NB4 (cell line): ENCODE data around the gene MB.

Experiments
- CTCF ChIP-seq: IDR thresholded peaks from one replicate; pipeline ENCODE4 v1.5.1; 2012; ENCODE audit warnings: low read depth, low read length
- MYC ChIP-seq: IDR thresholded peaks from 2 replicates; pipeline ENCODE4 v1.6.1; 2011; ENCODE audit warnings: low read depth, low read length
- POLR2A ChIP-seq: IDR thresholded peaks from 2 replicates; pipeline ENCODE4 v1.6.1; 2011; ENCODE audit warnings: mild to moderate bottlenecking; ENCODE audit not compliant: insufficient read length; ENCODE audit errors: extremely low read depth
- TF ChIP-seq, protein P1 (sequence below): IDR thresholded peaks from 2 replicates; pipeline ENCODE4 v1.6.1; 2011; ENCODE audit warnings: low read depth, low read length

DNA sequence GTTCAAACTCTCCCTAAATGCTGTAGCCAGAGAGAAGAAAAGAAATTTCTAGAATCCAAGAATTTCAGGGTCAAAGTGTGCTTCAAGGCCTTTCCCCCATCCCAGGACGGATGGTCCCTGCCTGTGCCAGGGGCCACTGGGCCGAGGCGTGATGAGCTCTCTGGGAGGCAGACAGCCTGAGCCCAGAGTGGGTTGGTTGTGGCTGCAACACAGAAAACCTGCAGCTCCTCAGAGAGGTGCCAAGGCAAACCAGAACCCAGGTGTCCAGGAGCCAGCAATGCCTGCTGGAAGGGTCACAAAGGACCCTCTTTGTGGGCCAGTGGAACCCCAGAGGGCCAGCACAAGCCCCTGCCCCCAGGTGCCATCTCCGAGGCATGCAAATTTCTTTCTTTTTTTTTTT lies 28.5 kb upstream of the MB start:
- TF ChIP-seq CTCF (no peak), POLR2A (no peak), MYC (no peak)
- TF ChIP-seq, protein P1, sequence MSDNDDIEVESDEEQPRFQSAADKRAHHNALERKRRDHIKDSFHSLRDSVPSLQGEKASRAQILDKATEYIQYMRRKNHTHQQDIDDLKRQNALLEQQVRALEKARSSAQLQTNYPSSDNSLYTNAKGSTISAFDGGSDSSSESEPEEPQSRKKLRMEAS = no peak
